ENCODE results near the gene PIAS1.

- TF ChIP-seq CTCF (IDR thresholded peaks at IDR 0.05) = no peak
- no peak for TF ChIP-seq POLR2A (IDR thresholded peaks at IDR 0.05)
Observed at GRCh38 chr15:68061171-68061570, 7.1 kb downstream of the PIAS1 start.
